Renal pelvis (tissue), 4 donors: ENCODE measurements around the gene GAMT. TPM values are rescaled to one million over a fixed set of nuclear protein-coding genes. Genes with fewer than 3 reads are reported as not detected.

Experiments
- DNase-seq: peaks from one replicate; pipeline ENCODE4 v3.0.0-alpha.2; 2013
- polyA plus RNA-seq, 3 donors: library from polyadenylated mRNA; unstranded; fragments of 120-200 nt; gene quantifications; one replicate each; pipeline ENCODE4 v1.2.1, GENCODE V29; 2013; ENCODE audit not compliant: insufficient read length in 3 of 3

The GAMT gene
- polyA plus RNA-seq, 3 donors, result 31.5 to 42.9 (median 42.9) TPM

DNA sequence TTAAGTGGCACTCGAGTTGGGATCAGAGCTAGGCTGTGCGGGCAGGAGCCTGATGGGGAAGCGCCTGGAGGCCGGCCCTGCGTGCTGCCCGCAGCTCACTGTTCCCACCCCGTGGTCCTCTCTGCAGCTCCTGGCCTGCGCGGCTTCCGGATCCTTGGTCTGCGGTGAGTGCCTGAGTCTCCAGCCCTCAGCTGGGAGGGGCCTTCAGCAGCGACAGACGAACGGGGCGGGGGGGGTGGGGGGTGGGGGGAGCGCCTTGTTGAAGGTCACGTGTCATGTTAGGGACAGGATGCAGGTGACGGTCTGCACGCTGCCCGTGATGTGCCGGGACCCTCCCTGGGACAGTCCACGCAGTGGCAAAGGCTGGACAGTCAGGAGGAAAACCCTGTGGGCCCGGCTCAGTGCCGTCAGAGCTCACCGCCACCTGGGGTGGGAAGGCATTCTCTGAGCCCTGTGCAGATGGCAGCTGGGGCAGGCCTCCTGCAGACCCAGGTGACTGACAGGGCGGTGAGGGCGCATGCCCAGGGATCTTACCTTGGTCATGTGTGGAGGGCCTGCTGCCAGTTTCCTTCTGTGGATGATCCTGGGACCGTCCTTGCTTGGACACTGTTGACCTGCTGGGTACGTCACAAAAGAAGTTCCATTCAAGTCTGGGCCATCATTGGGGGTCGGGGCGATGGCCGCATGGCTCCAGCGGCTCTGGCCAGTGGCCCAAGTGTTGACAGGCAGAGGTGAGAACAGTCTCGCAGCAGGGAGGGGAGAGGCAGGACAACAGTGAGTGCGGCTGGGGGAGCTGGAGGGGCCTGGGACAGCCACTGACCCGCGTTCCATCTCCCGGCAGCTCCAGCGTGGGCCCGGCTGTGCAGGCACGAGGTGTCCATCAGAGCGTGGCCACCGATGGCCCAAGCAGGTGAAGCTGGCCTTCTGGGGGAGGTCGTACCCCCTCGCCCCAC lies 13.4 kb downstream of the GAMT start:
- DNase-seq, result no peak

DNA sequence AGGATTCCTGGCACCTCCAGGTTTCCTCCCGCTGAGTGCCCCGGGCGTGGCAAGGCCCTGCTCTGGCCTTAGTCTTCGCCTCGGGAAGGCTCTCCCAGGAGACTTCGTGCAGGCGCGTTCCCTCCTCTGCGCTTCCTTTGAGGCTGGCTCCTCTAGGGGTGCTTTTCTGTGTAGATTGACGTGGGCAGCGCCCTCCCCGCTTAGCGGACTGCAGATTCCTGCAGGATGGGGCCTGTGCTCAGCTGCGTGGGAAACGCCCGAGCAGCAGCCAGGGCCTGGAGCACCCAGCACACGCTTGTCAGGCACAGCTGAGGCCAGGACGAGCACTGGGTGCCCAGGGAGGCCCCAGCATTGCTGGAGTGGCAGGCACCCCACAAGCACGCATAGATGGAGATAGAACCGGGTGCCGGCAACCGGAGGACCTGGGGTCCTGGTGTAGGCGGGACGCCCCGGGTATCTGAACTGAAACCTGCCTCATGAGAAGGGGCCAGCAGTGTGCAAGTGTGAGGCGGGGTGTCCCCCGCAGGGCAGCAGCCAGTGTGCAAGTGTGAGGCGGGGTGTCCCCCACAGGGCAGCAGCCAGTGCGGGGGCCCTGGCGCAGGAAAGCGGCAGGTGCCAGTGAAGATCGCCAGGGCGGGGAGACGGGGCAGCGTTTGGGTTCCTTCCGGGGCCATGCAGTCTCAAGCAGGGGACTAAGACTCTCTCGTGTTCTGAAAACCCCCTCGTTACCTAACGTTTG lies 14.2 kb downstream of the GAMT start:
- no peak for DNase-seq

DNA sequence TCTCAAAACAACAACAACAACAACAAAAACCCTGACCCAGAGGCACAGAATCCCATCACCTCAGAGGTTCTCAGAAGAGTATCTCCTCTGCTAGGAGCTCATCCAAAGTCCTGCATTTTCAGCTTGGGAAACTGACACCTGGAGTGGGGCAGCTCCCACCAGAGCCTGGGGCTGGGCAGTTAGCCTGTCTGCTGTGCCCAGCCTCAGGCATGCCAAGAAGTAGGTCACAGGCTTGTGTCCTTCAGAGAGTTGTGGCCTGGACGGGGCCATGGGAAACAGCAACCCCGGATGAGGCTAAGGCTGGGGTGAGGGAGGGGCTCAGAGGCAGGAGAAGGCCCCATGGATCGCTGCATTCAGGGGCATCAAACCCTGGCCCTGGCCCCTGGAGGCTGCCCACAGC lies 15.5 kb downstream of the GAMT start:
- DNase-seq, result no peak

DNA sequence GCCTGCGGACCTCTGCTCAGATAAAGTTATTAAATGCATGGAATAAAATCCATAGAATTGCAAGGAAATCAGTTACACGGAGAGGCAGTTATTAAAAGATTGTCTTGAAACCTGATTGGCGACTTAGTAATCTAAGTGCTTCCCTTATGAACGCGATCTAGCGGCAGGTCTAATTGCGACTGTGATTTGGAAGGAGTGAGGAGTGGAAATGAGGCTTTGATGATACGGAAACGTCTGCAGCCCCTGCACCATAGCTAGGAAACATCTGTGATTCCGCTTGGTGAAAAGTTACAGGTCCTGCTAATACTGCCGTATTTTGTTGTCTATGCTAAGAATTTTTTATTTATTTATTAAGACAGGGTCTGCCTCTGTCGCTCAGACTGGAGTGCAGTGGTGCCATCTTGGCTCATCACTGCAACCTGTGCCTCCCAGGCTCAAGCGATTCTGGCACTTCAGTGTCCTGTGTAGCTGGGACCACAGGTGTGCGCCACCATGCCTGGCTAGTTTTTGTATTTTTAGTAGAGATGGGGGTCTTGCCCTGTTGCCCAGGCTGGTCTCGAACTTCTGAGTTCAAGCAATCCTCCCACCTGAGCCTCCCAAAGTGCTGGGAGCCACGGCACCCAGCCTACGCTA lies 16.7 kb downstream of the GAMT start:
- DNase-seq, result no peak

DNA sequence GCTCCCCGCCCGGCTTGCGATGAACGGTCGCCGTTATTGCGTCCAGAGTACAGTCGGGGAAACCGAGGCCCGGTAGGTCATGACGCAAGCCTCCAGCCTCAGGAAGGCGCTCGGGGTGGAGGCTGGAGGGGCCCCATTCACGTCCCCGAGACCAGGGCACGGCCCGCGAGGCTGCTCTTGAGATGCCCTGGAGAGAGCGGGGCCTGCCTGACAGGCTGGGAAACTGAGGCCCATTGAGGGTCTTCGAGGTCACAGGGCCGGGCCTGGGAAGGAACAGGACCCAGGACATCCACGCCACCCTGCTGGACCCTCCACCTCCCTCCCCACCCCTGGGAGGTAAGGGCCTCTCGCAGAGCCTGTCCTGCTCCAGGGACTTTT lies 17.3 kb downstream of the GAMT start:
- no peak for DNase-seq

DNA sequence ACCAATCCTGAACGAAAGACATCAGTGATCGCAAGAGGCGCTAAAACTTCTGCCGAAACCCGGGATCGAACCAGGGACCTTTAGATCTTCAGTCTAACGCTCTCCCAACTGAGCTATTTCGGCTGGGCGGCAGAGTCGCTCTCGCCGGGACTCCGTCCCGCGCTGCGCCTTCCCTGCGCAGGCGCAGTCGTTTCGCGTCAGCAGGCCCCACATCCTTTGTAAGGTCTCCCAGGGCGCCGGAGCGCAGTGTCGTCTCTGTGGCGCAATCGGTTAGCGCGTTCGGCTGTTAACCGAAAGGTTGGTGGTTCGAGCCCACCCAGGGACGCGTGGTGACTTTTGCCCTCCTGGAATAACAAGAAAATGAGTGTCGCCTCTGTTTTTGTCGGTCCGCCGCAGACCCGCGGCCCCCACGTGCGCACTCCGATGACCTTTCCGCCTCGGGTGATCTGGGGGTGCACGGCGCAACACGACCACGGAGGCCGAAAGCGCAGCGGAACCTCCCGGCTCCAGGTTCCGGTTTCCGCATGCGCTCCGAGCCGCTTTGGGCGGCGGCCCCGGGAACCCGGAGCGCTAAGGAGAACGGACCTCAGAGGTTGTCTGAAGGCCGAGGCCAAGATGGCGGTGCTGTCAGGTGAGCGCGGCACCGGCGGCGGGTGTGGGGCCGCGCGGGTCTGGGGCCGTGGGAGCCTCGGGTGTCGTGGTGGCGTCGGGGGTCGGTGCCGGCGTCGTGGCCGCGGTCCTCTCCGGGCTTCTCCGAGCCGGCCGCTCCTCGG lies 17.8 kb downstream of the GAMT start, which contains the start of gene NDUFS7:
TSS of gene NDUFS7 (plus strand) at position 596 of the 773 bp plus-strand sequence. CDS start at position 616, 20 bp downstream.
- DNase-seq, result peak; percentile 90

DNA sequence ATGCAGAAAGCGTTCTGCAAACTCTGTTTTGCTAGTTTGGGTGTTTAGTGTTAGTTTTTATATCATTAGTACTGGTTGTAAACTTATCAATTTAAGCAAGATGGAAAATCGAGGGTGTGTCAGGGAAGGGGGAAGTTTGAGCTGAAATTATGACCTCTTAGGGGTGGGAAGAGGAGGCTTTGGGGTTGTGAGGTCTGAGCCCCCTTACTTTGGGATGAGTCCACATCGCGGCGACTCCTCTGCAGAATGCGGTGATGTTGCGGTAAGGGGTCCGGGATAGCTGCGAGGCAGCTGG lies 18.4 kb downstream of the GAMT start:
- DNase-seq, result no peak

DNA sequence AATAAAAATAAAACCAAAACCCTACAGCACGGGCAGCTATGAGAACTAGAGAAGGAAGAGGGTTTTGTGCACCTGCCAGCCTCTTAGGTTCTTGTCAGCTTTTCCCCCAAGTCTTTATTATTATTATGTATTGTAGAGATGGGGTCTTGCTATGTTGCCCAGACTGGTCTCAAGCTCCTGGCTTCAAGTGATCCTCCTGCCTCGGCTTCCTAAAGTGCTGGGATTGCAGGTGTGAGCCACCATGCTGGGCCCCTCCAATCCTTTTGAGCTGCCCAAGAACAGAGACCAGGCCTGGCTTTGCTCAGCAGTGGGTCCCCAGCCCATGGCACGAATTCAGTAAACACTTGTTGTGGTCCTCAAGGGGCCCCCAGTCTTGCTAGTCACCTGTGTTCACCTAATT lies 19.1 kb downstream of the GAMT start:
- no peak for DNase-seq

DNA sequence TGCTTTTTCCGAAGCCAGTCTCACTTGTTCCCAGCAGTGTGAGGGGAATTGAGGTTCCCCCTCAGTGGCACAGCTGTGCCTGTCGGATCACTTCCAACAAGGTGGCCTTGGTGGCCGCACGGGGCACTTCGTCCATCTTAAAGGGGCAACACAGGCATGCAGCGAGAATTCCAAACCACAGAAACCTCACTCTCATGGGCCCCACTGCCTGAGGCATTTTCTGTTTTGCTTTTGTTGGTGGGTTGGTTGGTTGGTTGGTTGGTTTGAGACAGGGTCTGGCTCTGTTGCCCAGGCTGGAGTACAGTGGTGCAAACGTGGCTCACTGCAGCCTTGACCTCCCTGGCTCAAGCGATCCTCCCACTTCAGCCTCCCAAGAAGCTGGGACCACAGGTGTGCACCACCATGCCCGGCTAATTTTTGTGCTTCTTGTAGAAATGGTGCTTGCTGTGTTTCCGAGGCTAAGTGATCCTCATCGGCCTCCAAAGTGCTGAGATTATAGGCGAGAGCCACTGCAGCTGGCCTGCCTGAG lies 21.3 kb downstream of the GAMT start:
- DNase-seq, result no peak

DNA sequence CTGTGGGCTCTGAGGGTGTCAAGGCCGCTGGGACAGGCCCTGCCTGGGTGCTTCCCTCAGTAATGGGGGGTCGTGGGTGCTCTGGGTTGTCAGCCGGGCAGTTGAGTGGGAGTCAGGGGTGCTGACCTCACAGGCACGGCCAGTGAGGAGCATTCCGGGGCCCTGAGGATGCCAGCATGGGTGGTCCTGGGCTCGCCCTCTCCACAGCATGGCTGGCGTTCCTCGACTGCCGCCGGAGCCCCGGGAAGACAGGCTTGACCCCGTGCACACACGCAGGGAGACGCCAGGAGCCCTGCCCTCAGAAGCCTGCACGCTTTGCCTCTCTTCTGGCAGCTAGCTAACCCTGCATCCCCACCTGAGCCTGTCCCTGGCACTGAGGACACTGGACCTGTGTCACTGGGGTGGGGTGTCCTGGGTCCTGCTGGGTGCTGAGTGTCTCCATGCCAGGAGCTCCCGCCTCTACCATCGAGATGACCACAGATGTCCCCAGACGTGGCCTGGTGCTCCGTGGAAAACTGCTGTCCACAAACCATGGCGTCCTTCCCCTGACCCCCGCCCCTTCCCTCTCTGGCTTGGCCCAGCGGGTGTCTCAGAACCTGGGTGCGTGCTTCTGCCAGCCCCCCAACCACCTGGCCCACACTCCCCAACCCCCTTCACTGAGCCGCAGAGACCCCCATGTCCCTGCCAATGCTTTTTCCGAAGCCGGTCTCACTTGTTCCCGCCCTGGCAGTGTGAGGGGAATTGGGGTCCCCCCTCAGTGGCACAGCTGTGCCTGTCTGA lies 22.0 kb downstream of the GAMT start:
- no peak for DNase-seq

DNA sequence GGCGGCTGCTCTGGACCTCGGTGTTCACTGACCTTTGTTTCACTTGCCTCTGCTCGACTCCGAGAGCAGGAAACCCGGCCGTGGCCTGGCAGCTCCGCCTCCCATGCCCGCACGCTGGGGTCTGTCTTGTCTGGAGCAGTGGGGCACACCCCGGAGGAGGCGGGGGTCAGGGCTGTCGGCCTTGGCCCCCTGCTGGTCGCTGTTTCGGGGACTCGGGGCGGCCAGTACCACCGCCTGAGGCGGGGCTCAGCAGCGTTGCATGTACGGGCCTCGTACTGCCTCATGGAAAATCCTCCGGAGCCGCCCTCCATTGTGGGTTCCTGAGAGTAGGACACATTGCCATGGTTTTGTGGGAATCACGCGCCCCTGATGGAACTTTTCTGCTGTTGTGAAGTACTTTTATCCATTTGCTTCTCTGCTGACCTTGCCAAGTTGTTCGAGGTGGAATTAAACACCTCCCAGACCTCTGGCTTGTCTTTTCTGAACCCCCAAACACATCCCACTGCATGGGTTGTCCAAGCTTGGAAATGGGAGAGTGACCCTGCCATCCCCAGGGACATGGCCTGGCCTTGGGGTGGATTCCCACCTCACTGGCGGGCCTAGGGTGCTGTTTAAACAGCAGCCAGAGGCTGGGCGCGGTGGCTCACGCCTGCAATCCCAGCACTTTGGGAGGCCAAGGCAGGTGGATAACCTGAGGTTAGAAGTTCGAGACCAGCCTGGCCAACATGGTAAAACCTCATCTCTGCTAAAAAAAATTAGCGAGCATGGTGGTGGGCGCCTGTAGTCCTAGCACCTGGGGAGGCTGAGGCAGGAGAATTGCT lies 23.2 kb downstream of the GAMT start:
- DNase-seq, result no peak

DNA sequence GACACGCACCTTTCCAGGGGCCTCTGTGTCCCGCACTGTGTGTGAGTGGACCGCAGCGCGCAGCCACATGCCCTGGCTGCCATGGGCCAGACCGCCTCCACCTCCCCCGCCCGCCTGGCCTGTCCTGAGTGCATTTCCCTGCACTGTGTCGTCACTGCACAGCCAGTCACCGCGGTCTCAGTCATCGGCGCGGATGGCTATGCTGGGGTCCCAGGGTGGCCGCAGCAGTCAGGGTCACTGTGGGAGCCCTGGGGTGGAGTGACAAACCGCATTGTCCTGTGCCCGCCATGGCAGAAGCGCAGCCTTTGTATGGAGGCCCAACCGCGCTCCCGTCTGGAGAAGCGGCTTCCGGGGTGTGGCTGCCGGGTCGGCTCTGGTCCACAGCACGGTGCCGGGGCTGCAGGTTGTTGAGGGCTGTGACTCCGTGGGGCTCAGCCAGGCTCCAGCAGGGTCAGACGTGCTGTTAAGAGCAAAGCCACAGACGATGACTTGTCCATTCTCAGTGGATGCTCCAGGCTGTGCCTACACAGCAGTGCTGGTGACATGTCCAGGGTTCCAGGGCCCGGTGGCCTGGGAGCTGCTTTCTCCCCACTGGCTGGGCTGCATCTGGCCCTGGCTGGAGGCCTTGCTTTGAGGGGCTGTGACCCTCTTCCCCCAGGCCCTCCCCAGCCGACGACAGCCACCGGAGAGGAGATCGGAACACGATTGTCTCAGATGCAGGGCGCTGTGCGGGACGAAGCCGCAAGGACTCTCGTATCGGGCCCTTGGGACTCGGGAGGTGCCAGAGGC lies 24.0 kb downstream of the GAMT start:
- no peak for DNase-seq

DNA sequence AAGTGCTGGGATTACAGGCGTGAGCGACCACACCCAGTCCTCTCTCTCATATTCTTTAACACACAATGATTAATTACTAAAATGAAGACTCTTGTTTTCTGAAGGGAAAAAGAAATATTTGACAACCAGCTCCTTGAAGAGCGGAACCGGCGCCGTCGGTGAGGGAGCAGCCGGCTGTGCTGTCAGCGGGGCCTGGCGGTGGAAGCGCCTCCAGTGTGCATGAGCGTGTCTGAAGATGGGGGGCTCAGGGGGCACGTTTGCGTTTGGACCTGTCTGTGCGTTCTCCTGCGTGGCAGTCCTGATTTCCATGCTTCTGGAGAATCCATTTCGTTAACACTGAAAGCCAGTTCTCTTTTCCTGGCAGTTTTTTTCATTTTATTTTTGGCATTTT lies 24.9 kb downstream of the GAMT start:
- no peak for DNase-seq

DNA sequence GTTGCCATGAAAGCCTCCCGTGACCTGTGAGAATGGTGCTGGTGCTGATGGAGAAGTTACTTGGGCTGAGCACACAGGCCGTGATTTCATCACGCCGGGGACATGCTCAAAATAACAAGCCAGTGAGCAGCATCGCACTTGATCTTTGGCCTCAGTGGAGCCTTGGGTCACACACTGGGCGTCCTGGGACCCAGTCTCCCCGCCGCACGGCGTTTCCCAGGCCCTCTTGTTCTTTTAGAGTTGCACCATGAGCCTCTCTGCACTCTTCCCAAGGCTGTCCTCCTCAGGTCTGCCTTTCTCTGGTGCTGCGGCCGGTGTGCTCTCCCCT lies 27.1 kb downstream of the GAMT start:
- no peak for DNase-seq

DNA sequence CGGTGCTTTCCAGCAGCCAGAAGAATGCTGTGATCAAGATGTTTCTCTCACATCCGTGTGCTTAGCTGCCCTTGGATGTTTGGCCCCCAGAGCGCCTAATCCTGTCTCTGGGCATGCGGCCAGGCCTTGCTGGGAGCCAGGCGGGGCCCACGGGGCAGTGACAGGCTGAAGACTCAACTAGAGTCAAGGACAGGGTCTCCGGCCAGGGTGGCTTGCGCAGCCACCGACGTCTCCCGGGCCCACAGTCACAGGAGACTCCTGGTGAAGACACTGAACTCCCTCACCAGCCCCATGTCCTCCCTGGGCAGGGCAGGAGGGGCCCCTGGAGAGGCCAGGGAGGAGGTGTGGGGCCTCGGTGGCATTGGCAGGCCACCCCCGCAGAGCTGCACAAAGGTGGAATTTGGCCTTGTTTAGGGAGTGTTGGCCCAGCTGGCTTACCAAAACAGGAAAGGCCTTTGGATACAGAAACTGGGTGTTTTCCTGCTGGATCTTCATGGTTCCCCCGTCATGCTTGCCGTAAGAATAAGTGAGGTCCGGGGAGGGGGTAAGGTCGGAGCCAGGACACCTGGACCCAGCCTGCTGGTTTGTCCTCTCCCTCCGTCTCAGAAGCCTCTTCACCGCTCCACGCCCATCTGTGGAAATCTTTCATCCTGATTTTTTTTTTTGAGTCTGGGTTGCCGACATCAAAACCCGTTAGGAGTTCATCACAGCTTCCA lies 27.6 kb downstream of the GAMT start:
- no peak for DNase-seq

DNA sequence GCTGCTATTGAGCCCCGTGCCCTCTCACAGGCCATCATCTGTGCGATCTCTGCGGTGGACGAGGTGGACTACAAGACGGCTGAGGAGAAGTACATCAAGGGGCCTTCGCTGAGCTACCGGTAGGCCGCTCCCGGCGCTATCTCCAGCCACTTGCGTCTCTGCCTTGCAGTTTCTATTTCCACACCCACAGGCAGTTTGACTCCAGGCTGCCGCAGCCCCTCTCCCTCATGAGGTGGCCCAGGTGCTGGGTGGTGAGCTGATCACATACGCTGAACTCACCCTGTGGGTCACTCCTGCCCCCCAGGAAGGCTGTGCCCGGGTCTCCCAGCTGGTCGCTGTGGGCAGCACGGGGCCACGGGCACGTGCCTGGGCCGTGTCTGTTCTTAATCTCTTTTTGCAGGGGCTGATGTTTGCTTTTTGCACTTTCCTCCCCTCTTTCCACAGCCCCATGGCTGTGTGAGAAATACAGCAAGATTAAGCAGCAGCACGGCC lies 28.3 kb downstream of the GAMT start:
- no peak for DNase-seq

DNA sequence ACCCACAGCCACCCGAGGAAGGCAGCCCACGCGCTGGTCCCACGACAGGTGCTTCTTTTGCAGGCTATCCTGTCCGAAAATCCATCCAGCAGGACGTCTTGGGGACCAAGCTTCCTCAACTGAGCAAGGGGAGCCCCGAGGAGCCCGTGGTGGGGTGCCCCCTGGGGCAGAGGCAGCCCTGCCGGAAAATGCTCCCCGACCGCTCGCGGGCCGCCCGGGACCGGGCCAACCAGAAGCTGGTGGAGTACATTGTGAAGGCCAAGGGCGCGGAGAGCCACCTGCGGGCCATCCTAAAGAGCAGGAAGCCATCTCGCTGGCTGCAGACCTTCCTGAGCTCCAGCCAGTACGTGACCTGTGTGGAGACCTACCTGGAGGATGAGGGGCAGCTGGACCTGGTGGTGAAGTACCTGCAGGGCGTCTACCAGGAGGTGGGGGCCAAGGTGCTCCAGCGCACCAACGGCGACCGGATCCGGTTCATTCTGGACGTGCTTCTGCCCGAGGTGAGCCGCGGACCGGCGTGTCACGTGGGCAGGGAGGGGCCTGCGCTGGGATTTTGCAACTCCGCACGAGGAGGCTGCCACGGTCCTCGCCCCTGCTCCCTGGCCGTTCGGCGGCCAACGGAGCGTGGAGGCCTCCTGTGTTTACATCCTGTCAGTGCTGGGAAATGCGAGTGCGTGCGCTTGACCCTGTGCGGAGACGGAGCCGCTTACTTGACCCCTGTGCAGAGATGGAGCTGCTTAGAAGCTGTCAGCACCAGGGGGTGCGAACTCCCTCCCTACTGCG lies 30.6 kb downstream of the GAMT start:
- DNase-seq, result peak; percentile 73
